Suprapubic skin (tissue), 4 donors: ENCODE data around the gene TANC1. TPM values are rescaled to one million over a fixed set of nuclear protein-coding genes. Genes with fewer than 3 reads are reported as not detected.

Experiments used
- DNase-seq, 2 donors: peaks; one replicate each; pipeline ENCODE4 v3.0.0-alpha.2; 2019; ENCODE audit warnings: low spot score in 2 of 2
- H3K27ac ChIP-seq: fragments of 200-600 bp; sonication (generic); one replicate; pipeline ENCODE4 v1.5.1; 2019
- H3K27me3 ChIP-seq: fragments of 200-600 bp; sonication (generic); one replicate; pipeline ENCODE4 v1.5.1; 2019
- H3K36me3 ChIP-seq: fragments of 200-600 bp; sonication (generic); one replicate; pipeline ENCODE4 v1.5.1; 2019
- H3K4me1 ChIP-seq: fragments of 200-600 bp; sonication (generic); one replicate; pipeline ENCODE4 v1.5.1; 2019
- H3K4me3 ChIP-seq: fragments of 200-600 bp; sonication (generic); one replicate; pipeline ENCODE4 v1.5.1; 2019; ENCODE audit warnings: mild to moderate bottlenecking
- H3K9me3 ChIP-seq: fragments of 200-600 bp; sonication (generic); one replicate; pipeline ENCODE4 v1.5.1; 2019
- CTCF ChIP-seq, 2 donors: fragments of 200-600 bp in 1 of 2; fragments of 450-650 bp in 1 of 2; sonication (generic) in 1 of 2; IDR thresholded peaks; one replicate each; pipeline ENCODE4 v1.5.1; 2016 to 2019; ENCODE audit warnings: antibody characterized with exemption in 2 of 2, mild to moderate bottlenecking in 1 of 2, moderate library complexity in 1 of 2
- EP300 ChIP-seq: sonication (generic); formaldehyde crosslinking; IDR thresholded peaks from one replicate; pipeline ENCODE4 v1.6.1; 2017; ENCODE audit warnings: antibody characterized with exemption
- POLR2A ChIP-seq, 2 donors: fragments of 450-650 bp; IDR thresholded peaks; one replicate each; pipeline ENCODE4 v1.6.1; 2017; ENCODE audit warnings: antibody characterized with exemption in 2 of 2, mild to moderate bottlenecking in 2 of 2, moderate library complexity in 2 of 2
- POLR2AphosphoS5 ChIP-seq, 3 donors: sonication (generic); formaldehyde crosslinking; IDR thresholded peaks; one replicate each; pipeline ENCODE4 v1.6.1; 2017; ENCODE audit warnings: antibody characterized with exemption in 3 of 3
- WGBS: methylation state at CpG from one replicate; pipeline ENCODE4 v1.1.5; 2018; 5-methylcytosine and 5-hydroxymethylcytosine counted together
- total RNA-seq, 4 donors: library from RNA; depleted of rRNA; stranded (reverse); fragments of >200 nt; gene quantifications; one replicate each; pipeline ENCODE4 v1.1.0, GENCODE V29; 2016

The TANC1 gene
- total RNA-seq, 4 donors from 2014 or later = 57.6 to 260 (median 88.3) TPM

GRCh38 chr2:159126432-159127022 is 158.1 kb downstream of the TANC1 start:
- Histone ChIP-seq H3K4me3 (no peak overlapping the region), H3K27me3 (no peaks in the 10 kb centered on the region), H3K27ac (no peak overlapping the region), H3K36me3 (no peaks in the 10 kb centered on the region), H3K9me3 (no peaks in the 10 kb centered on the region), H3K4me1 (peaks cover 55% of the 10 kb centered on the region)
- TF ChIP-seq CTCF (IDR thresholded peaks at IDR 0.05) = no peak
- no peak for TF ChIP-seq POLR2AphosphoS5 (IDR thresholded peaks at IDR 0.05)
- no peak for TF ChIP-seq EP300
- TF ChIP-seq POLR2A (IDR thresholded peaks at IDR 0.05) = no peak
- no peak for DNase-seq
- 56% methylated on average over 2 of the region's 2 CpGs for WGBS

GRCh38 chr2:159128191-159128590 is 159.8 kb downstream of the TANC1 start:
- TF ChIP-seq EP300 = no peak
- TF ChIP-seq CTCF (IDR thresholded peaks at IDR 0.05) = no peak
- TF ChIP-seq POLR2A (IDR thresholded peaks at IDR 0.05) = no peak
- no peak for TF ChIP-seq POLR2AphosphoS5 (IDR thresholded peaks at IDR 0.05)
- DNase-seq = no peak
- Histone ChIP-seq H3K27ac (no peak overlapping the region), H3K27me3 (no peaks in the 10 kb centered on the region), H3K4me3 (no peak overlapping the region), H3K4me1 (peaks cover 69% of the 10 kb centered on the region), H3K9me3 (no peaks in the 10 kb centered on the region), H3K36me3 (no peaks in the 10 kb centered on the region)
- WGBS = 83% methylated on average over 1 of the region's 1 CpG

GRCh38 chr2:159129269-159129668 is 160.8 kb downstream of the TANC1 start:
- Histone ChIP-seq H3K36me3 (no peaks in the 10 kb centered on the region), H3K9me3 (no peaks in the 10 kb centered on the region), H3K4me1 (peaks cover 63% of the 10 kb centered on the region), H3K4me3 (no peak overlapping the region), H3K27ac (no peak overlapping the region), H3K27me3 (no peaks in the 10 kb centered on the region)
- TF ChIP-seq EP300 (no peak), POLR2A (IDR thresholded peaks at IDR 0.05) (no peak), POLR2AphosphoS5 (IDR thresholded peaks at IDR 0.05) (no peak), CTCF (IDR thresholded peaks at IDR 0.05) (no peak)
- 64% methylated on average over 1 of the region's 1 CpG for WGBS
- DNase-seq = no peak

GRCh38 chr2:159129824-159130223 is 161.4 kb downstream of the TANC1 start:
- Histone ChIP-seq H3K27ac (no peak overlapping the region), H3K27me3 (no peaks in the 10 kb centered on the region), H3K36me3 (no peaks in the 10 kb centered on the region), H3K4me3 (no peak overlapping the region), H3K4me1 (peaks cover 62% of the 10 kb centered on the region), H3K9me3 (no peaks in the 10 kb centered on the region)
- DNase-seq = no peak
- WGBS = 35% methylated on average over 13 of the region's 13 CpGs
- TF ChIP-seq POLR2A (IDR thresholded peaks at IDR 0.05) = no peak
- TF ChIP-seq POLR2AphosphoS5 (IDR thresholded peaks at IDR 0.05) = no peak
- no peak for TF ChIP-seq EP300
- TF ChIP-seq CTCF (IDR thresholded peaks at IDR 0.05) = no peak

GRCh38 chr2:159130302-159130701 is 161.9 kb downstream of the TANC1 start:
- Histone ChIP-seq H3K9me3 (no peaks in the 10 kb centered on the region), H3K36me3 (no peaks in the 10 kb centered on the region), H3K4me3 (no peak overlapping the region), H3K4me1 (peaks cover 62% of the 10 kb centered on the region), H3K27me3 (no peaks in the 10 kb centered on the region), H3K27ac (no peak overlapping the region)
- no peak for DNase-seq
- 79% methylated on average over 6 of the region's 6 CpGs for WGBS
- no peak for TF ChIP-seq CTCF (IDR thresholded peaks at IDR 0.05)
- TF ChIP-seq POLR2AphosphoS5 (IDR thresholded peaks at IDR 0.05) = no peak
- no peak for TF ChIP-seq EP300
- TF ChIP-seq POLR2A (IDR thresholded peaks at IDR 0.05) = no peak
